ENCODE measurements around the gene ASCL1. TPM values are rescaled to one million over a fixed set of nuclear protein-coding genes. Genes with fewer than 3 reads are reported as not detected.

ASCL1 gene
- total RNA-seq, 3 donors from 2014 or later, result 0.16 TPM; not detected in 2

DNA sequence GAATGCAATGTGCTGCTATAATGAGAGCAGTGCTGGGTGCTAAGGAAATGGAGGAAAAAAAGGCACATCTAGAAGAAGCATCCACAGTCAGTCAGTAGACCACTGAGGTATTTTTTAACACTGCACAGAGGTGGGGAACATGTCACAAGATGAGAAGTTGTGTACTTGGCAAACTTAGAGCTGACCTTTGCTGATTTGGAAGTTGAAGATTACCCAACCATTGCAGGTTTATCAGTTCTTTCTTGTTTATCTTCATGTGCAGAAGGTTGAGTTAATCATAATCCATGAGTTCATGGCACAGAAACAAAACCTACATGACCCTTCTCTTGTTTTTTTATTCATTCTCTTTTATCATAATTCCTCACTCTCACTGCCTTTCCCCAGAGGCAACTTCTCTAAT, 37.2 kb upstream of the ASCL1 start:
- Histone ChIP-seq H3K36me3 (ENCODE audit: low read depth) (no peaks in the 10 kb centered on the region), H3K4me3 (no peak overlapping the region), H3K9me3 (no peaks in the 10 kb centered on the region), H3K4me1 (ENCODE audit: low read depth) (no peaks in the 10 kb centered on the region)
- ATAC-seq, result no peak
- no peak for DNase-seq
- TF ChIP-seq, protein P1, sequence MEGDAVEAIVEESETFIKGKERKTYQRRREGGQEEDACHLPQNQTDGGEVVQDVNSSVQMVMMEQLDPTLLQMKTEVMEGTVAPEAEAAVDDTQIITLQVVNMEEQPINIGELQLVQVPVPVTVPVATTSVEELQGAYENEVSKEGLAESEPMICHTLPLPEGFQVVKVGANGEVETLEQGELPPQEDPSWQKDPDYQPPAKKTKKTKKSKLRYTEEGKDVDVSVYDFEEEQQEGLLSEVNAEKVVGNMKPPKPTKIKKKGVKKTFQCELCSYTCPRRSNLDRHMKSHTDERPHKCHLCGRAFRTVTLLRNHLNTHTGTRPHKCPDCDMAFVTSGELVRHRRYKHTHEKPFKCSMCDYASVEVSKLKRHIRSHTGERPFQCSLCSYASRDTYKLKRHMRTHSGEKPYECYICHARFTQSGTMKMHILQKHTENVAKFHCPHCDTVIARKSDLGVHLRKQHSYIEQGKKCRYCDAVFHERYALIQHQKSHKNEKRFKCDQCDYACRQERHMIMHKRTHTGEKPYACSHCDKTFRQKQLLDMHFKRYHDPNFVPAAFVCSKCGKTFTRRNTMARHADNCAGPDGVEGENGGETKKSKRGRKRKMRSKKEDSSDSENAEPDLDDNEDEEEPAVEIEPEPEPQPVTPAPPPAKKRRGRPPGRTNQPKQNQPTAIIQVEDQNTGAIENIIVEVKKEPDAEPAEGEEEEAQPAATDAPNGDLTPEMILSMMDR (IDR thresholded peaks at IDR 0.05), result no peak
- intact Hi-C loops (cut with DNase I, micrococcal nuclease), result no loop called here

DNA sequence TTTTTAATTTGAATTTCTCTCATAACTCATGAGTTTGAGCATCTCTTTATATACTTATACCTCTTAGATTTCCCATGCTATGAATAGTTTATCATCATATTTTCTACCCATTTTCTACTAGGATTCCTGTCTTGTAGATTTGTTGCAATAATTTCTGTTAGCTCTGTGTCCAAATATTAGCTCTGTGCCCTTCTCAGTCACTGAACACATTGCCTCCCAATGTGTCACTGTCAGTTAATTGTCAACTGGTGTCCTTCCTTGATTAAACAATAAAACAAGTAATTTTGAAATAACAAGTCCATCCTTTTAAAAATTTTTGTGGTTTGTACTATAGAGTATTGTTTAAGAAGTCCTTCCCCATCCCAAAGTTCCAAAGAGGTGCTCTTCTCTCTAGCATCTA, 36.2 kb upstream of the ASCL1 start:
- TF ChIP-seq, protein P1 (IDR thresholded peaks at IDR 0.05), result no peak
- intact Hi-C loops (cut with DNase I, micrococcal nuclease), result no loop called here
- Histone ChIP-seq H3K9me3 (no peaks in the 10 kb centered on the region), H3K4me1 (ENCODE audit: low read depth) (no peaks in the 10 kb centered on the region), H3K36me3 (ENCODE audit: low read depth) (no peaks in the 10 kb centered on the region), H3K4me3 (no peak overlapping the region)
- ATAC-seq (no peak), DNase-seq (no peak)

DNA sequence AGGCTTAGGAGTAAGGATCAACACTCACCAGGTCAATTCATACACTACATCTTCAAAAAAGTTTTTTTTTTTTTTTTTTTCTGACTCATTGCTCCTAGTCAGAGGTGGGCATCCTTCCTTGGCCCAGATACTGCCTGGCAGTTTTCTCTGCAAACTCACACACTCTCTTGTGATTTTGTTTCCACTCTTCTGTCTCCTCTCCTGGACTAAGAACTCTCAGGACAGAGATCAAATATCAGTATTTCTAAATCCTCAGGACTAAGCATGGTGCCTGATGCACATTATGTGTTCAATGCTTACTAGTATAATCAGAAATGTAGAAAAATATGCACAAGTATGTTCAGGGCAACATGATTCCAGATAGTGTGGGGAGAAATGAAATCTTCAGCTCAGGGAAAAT, 30.3 kb upstream of the ASCL1 start:
- Histone ChIP-seq H3K4me1 (ENCODE audit: low read depth) (no peaks in the 10 kb centered on the region), H3K36me3 (ENCODE audit: low read depth) (no peaks in the 10 kb centered on the region), H3K4me3 (no peak overlapping the region), H3K9me3 (no peaks in the 10 kb centered on the region)
- no peak for DNase-seq
- TF ChIP-seq, protein P1 (IDR thresholded peaks at IDR 0.05), result no peak
- ATAC-seq, result no peak
- intact Hi-C loops (cut with DNase I, micrococcal nuclease), result no loop called here

DNA sequence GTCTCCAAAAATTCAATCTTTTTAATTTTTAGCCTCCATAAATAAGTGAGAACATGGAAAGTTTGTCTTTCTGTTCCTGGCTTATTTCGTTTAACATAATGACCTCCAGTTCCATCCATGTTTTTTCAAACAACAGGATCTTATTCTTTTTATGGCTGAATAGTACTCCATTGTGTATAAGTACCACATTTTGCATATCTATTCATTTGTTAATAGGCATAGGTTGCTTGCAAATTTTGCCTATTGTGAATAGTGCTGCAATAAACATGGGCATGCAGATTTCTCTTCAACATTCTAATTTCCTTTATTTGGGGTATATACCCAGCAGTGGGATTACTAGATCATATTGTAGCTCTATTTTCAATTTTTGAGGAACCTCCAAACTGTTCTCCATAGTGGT, 24.3 kb upstream of the ASCL1 start:
- H3K36me3 ChIP-seq (ENCODE audit: low read depth), result no peaks in the 10 kb centered on the region
- no peaks in the 10 kb centered on the region for H3K9me3 ChIP-seq
- H3K4me1 ChIP-seq (ENCODE audit: low read depth), result no peaks in the 10 kb centered on the region
- ATAC-seq (no peak), DNase-seq (no peak)
- no peak overlapping the region for H3K4me3 ChIP-seq
- intact Hi-C loops (cut with DNase I, micrococcal nuclease), result no loop called here
- TF ChIP-seq, protein P1 (IDR thresholded peaks at IDR 0.05), result no peak

DNA sequence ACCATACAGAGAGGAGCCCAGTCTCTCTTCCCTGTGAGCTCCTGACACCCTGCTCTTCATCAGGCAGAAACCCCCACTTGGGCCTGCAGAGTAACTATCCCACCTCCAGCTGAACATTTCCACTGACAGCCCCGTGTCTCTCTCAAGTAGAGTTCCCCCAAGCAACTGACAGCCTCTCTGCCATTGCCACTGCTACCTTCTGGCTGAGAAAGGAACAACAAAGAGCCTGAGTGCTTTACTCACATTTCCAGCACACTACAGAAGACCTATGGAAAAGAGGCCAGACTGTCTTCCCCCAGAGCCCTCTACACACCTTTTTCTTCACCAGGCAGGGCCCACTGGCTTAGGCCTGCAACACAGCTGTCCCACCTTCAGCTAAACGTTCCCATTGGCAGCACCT, 18.4 kb upstream of the ASCL1 start:
- ATAC-seq, result no peak

More for the DNA sequence above, 18.4 kb upstream of the ASCL1 start:
- intact Hi-C loops (cut with DNase I, micrococcal nuclease), result no loop called here
- H3K4me1 ChIP-seq (ENCODE audit: low read depth), result no peaks in the 10 kb centered on the region
- H3K4me3 ChIP-seq, result no peak overlapping the region
- TF ChIP-seq, protein P1 (IDR thresholded peaks at IDR 0.05), result no peak
- H3K9me3 ChIP-seq, result no peaks in the 10 kb centered on the region
- DNase-seq, result no peak
- H3K36me3 ChIP-seq (ENCODE audit: low read depth), result no peaks in the 10 kb centered on the region
